ENCODE measurements around the gene POLR2I.
"Not testable (repeated sequence)": the region's sequence is repeated elsewhere in the genome, so short reads cannot be mapped to it uniquely, and the experiment has no call there.

The POLR2I gene

DNA sequence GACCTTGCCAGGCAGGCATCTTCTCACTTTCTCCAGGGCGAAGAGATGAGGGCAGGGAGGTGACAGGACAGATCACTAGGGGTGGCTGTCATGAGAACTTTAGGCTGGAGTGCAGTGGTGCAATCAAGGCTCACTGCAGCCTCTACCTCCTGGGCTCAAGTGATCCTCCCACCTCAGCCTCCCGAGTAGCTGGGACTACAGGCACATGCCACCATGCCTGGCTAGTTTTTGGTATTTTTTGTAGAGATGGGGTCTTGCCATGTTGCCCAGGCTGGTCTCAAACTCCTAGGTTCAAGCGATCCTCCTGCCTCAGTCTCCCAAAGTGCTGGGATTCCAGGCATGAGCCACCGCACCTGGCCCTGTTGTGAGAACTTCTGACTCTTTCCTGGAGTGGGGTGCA is 20.2 kb upstream of the POLR2I start:
- DNase-seq (ENCODE audit: low read depth, low spot score): not testable (repeated sequence)

GRCh38 chr19:36131221-36131620 is 16.5 kb upstream of the POLR2I start:
- DNase-seq (ENCODE audit: low read depth, low spot score): not testable (repeated sequence)

GRCh38 chr19:36128392-36128736 is 13.7 kb upstream of the POLR2I start:
- no peak for DNase-seq (ENCODE audit: low read depth, low spot score)

GRCh38 chr19:36125557-36125956 is 10.9 kb upstream of the POLR2I start:
- DNase-seq (ENCODE audit: low read depth, low spot score): no peak

DNA sequence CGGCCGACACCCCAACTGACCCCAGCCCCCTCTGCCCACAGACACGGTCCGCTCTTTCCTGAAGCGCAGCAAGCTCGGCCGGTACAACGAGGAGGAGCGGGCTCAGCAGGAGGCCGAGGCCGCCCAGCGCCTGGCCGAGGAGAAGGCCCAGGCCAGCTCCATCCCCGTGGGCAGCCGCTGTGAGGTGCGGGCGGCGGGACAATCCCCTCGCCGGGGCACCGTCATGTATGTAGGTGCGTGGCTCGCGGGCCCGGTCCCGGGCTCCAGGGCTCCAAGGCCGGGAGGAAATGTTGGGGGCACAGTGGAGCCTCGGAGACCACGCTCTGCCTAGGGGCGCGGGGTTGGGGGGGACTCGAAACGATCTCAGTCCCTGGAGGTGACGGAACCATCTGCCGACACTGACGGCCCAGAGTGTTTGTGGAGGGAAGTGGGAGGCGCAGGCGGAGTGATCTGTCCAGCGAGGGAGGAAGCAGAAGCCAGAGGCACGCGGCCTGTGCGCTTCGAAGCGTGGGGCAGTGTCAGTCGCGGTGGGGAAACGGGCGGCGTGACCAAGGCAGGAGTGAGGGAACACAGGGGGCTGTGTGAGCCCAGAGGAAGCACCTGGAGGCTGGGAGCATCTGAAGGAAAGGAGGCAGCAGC is 6.9 kb upstream of the POLR2I start:
- no peak for DNase-seq (ENCODE audit: low read depth, low spot score)

GRCh38 chr19:36120984-36121358 is 6.3 kb upstream of the POLR2I start:
- no peak for DNase-seq (ENCODE audit: low read depth, low spot score)

DNA sequence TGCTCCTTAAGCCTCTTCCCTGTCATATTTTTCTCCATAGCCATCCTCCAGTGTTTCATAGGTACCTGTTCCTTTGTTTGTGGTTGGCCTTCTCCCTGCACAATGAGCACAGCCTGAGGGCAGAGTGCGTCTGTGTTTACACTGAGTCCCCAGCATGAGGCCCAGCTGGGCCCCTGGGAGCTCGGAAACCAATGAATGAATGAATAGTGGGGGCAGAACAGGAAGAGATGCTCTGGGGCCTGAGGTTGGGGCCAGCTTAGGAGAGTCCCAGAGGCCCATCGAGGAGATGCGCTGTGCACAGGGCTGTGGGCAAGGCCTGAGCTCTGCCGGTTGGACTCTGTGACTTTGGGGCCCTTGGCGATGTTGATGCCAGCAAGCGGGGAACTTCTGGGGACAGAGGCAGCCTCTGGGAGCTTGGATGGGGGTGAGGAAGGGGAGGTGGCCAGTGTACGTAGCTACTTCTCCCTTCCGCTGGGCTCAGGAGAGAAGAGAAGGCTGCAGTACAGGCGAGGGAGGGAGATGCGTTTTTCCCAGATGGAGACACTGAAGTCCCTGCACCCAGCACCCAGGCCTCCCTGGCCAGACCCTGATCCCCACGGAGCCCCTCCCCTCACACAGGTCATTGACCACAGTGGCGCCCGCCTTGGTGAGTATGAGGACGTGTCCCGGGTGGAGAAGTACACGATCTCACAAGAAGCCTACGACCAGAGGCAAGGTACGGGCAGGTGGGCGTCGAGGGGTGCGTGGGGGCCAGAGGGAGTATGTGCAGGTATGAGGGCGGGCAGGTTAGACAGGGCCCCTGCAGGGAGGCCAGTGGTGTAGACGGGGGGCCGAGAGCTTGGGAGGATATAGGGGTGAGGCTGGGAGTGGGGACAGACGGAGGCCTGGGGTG is 5.7 kb upstream of the POLR2I start:
- no peak for DNase-seq (ENCODE audit: low read depth, low spot score)

GRCh38 chr19:36116344-36116637 is 1.6 kb upstream of the POLR2I start:
- DNase-seq (ENCODE audit: low read depth, low spot score): no peak

DNA sequence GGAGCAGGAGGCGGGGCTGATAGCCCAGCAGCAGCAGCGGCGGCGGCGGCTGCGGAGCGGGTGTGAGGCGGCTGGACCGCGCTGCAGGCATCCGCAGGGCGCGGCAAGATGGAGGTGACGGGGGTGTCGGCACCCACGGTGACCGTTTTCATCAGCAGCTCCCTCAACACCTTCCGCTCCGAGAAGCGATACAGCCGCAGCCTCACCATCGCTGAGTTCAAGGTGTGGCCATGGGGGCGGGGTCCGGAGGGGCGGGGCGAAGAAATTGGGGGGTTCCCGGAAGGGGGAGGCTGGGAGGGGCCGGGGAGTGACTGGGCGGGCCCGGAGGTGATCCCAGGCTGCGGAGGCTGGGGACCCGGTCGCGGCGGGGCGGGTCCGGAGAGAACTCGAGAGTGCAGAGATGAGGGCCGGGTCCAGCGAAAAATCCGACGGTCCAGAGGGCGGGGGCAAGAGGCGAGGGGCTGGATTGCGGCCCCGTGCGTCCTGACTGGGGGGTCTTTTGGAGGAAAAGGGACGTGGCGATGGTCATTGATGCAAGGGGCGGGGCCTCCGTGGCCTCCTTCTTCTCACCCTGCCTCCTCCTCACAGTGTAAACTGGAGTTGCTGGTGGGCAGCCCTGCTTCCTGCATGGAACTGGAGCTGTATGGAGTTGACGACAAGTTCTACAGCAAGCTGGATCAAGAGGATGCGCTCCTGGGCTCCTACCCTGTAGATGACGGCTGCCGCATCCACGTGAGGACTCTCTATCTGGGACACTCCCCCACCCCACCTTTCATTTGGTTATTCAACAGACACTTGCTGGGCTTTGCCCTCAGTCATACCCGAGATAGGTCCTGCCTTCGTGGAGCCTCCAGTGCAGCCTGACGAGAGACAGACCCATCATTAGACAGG is 1.0 kb upstream of the POLR2I start, which contains the start of gene TBCB:
TSS of gene TBCB (plus strand) at position 16 of the 891 bp plus-strand sequence. CDS start at position 109, 93 bp downstream.
- no peak for DNase-seq (ENCODE audit: low read depth, low spot score)

DNA sequence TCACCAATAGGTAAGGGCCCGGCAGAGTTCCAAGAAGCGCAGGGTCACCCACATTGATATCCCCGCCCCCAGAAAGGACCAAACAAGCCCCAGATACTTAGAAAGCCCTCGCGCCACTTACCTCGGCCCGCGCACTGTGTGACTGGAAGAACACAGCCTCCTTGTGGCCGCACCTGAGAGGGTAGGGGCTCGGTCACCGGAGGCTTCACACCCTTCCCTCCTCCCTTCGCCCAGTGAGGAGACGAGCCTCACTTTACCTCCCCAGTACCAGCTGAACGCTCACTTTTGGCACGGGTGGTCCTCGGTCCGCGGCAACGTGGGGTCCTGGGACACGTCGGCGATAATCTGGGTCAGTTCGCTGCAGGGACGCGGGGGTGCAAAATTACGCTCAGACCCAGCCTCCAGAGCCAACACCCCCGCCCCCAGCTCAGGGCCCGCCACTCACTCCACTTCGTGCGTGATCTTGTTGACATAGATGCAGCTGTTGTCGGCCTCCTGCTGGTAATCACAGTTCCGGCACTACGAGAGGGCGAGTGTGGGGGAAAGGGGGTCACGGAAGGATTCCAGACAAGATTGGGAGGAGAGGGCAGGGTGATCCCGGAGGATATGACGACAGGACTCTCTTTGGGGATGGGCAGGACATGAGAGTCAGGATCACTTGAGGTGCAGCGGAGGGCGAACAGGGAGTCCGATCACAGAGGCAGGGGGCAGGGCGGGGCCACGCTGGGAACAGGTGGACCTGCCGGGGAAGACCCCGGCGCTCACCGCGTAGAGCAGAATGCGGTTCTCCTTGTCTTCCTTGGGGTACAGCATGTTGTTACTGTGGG is 568 bp downstream of the POLR2I start:
- DNase-seq (ENCODE audit: low read depth, low spot score): no peak

- DNase-seq (ENCODE audit: low read depth, low spot score): no peak
Observed at GRCh38 chr19:36113425-36113824, 1.2 kb downstream of the POLR2I start.

GRCh38 chr19:36112678-36113077 is 2.0 kb downstream of the POLR2I start:
- no peak for DNase-seq (ENCODE audit: low read depth, low spot score)

DNA sequence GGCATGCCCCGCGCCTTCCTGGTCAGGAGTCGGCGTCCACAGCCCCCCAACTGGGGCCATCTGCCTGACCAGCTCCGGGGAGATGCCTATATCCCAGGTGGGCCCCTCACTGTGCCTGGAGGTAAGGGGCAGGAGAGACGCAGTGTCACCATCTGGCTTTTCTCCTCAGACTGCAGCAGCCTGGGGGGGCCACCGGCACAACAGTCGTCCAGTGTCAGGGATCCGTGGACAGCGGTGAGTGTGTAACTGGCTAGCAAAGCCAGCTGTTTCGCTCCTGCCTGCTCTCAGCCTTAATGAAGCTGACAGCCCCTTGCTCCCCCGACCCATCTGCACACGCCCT is 3.5 kb downstream of the POLR2I start:
- DNase-seq (ENCODE audit: low read depth, low spot score): no peak

DNA sequence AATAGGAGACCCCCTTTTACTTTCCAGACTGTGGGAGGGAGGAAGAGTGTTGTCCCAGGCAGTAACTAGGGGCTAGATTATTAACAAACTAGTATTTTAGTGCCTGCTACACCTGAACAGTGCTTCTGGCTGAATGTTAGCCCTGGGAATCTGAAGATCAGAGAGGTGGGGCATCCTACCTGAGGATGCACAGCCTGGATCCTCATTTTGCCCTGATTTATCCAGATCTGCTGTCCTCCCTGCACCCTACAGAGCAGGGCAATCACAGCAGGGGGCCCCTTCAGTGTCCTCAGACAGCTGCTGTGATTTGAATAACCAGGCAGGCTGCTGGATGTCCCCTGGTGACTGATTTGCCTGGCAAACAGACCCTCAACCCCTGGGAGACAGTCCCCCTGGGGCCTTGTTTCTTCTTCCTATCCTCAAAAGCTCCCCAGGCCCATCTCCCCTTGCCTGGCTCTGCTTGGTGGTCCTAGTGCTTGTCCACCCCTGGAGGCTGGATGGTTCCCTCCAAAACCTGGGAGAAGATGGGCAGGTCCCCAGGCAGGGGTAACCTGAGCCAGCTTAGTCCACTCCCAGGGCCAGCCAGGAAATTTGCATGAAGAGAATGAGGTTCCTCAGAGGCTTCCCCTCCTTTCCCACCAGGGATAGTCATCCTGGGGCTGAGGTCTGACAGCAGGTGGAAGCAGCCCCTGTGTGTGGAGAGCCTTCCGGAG is 4.0 kb downstream of the POLR2I start, which contains the start of gene OVOL3:
TSS of gene OVOL3 (plus strand) at position 657 of the 713 bp plus-strand sequence. CDS start 60 bp downstream, outside the sequence.
- DNase-seq (ENCODE audit: low read depth, low spot score): no peak

DNA sequence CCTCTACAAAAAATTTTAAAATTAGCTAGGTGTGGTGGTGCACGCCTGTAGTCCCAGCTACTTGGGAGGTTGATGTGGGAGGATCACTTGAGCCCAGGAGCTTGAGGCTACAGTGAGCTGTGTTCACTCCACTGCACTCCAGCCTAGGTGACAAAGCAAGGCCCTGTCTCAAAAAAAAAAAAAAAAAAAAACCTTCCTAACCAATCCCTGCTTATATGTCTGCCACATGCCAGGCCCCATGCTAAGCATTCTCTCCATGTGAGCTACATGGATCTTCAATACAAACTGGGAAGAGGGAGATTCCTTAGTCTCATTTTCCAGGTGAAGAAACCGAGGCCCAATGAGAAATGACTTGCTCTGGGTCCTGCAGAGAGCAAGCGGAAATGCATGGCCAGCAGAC is 6.0 kb downstream of the POLR2I start:
- no peak for DNase-seq (ENCODE audit: low read depth, low spot score)

GRCh38 chr19:36106991-36107390 is 7.7 kb downstream of the POLR2I start:
- no peak for DNase-seq (ENCODE audit: low read depth, low spot score)

DNA sequence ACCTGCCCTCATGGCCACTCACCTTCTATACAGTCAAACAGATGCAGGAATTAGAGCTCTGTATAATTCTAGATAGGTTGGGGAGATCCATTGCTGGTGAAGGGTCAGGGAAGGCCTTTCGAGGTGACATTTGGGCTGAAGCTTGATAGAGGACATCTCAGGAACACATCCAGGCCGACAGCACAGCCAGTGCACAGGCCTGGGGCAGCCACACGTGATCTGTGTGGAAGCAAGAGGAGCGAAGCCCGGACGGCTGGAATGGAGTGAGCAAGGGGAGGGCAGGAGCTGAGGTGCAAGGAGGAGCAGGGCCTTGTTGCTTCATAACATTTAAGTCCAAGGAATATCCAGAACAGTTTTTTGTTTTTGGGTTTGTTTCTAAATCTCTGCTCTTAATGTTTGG is 8.2 kb downstream of the POLR2I start:
- no peak for DNase-seq (ENCODE audit: low read depth, low spot score)

- no peak for DNase-seq (ENCODE audit: low read depth, low spot score)
Observed at GRCh38 chr19:36103842-36104552, 10.7 kb downstream of the POLR2I start.

GRCh38 chr19:36103040-36103626 is 11.5 kb downstream of the POLR2I start:
- no peak for DNase-seq (ENCODE audit: low read depth, low spot score)

All from smooth muscle cell of the brain vasculature (primary cell).